ENCODE results near the gene SPRYD3.
"Not testable (repeated sequence)": the region's sequence is repeated elsewhere in the genome, so short reads cannot be mapped to it uniquely, and the experiment has no call there.

Gene SPRYD3

GRCh38 chr12:53101931-53102781, 23.0 kb upstream of the SPRYD3 start:
- in situ Hi-C loops (cut with HindIII; ENCODE audit: low sequenced_read_pairs), result loop anchor here (5.0 kb wide), 1 partner anchor 35 kb away; no protein-coding TSS in a partner anchor

- in situ Hi-C loops (cut with HindIII; ENCODE audit: low sequenced_read_pairs), result loop anchor here (5.0 kb wide), 1 partner anchor 34 kb away; no protein-coding TSS in a partner anchor
Measured at GRCh38 chr12:53101266-53101665, 22.1 kb upstream of the SPRYD3 start.

DNA sequence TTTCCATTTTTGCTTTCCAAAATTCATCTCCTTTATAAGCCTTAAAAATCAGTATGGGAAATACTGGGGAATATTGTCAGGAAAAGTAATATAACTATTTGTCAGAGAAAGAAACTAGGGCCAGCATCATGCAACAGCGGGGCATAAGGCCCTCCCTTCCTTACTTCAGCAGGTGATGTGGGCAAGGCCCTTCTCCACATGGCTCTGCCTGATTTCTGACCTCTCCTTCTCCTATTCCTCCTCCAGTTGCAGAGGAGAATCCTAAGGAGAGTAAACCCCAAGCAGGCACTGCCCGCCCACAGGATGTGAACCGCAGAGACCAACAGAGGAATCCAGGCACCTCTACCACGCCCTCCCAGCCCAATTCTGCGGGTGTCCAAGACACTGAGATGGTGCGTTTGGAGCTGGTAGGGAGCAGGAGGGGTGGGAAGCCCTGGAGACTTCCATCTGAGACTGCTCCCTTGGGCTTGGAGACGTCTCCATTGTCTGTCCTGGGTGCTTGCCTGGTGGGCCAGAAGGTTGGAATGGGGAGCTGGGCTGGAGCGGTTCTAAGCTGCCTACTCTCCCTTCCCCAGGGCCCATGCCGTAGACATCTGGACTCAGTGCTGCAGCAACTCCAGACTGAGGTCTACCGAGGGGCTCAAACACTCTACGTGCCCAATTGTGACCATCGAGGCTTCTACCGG, 21.4 kb upstream of the SPRYD3 start:
- in situ Hi-C loops (cut with HindIII; ENCODE audit: low sequenced_read_pairs), result loop anchor here (5.0 kb wide), 1 partner anchor 33 kb away; no protein-coding TSS in a partner anchor

DNA sequence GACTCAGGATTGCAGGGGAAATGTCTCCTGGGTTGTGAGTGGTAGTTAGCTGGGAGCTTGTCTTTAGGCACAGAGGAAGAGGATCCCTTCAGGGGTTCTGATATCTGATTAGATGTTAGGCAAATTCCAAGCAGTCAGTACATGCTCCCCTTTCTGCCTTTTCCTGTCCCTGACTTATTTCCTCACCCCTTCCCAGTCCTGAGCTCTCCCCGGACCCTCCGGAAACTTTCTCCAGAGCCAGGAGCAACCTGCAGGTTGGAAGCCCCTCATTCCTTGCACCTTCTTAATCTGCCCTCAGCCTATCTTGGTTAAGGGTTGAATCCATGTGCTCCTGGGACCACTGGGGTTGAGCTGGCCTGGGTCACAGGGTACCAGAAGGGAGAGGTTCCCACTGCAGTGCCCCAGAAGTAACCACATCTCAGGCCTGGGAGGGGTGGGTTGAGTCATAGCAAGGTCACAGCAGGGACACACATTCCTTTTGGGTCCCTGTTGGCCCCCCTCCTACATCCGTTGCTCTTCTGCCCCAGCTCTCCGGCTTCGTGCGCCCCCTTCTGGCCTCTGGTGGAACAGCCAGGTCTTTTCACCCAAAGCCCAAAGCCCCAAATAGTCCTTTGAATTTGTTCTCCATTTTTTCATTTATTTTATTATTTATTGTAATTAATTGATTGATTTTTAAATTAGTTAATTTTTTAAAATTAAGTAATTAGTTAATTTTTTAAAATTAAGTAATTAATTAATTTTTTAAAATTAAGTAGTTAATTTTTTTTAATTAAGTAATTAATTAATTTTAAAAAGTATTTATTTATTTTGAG, 20.1 kb upstream of the SPRYD3 start:
- in situ Hi-C loops (cut with HindIII; ENCODE audit: low sequenced_read_pairs), result no loop called here

DNA sequence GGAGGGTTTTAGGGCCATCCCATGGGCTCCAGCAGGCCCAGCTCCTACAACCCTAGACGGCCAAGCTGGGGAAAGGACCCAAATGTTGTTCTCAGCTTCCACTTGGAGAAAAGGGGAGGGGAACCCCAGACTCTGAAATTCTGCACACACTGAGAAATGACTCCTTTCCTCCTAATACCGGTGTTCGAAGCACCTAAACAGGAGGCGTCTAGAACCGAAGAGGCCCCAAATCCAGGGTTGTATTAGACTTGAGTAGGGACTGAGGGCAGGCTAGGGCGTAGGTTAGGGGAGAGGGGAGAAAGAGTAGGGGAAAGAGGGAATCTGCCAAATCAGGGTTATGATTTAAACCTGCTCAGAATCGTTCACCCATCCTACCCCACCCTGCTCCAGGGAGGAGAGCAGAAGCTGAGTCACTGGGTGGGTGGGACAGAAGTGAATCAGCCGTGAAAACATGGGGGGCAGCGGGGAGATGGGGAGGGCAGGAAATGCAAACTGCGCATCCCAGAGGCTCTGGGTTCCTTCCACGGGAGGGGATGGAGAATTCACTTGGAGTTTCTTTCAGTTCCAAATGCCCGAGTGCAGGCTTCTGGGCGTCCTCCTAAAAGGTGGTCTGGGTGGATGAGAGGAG, 19.3 kb upstream of the SPRYD3 start:
- in situ Hi-C loops (cut with HindIII; ENCODE audit: low sequenced_read_pairs), result no loop called here

- in situ Hi-C loops (cut with HindIII; ENCODE audit: low sequenced_read_pairs), result no loop called here
Measured at GRCh38 chr12:53097564-53098353, 18.6 kb upstream of the SPRYD3 start, which contains the start of gene IGFBP6. Gene IGFBP6 (plus strand): TSS chr12:53097667. CDS start chr12:53097718, 51 bp downstream.

DNA sequence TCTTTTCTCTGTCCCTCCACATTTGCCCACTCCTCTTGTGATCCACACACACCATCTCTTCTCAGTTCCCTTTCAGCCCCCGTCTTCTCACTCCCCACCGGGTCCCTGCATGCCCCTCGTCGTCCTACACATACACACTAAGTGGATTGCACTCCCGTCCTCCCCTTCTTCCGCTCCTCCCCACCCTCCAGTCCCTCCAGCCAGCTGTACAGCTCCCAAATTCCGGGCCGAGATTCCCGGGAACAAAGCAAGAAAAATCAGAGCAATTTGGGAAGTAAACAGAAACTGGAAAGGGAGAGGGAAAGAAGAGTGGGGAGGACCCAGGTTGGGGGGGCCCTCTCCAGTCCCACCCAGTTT, 18.0 kb upstream of the SPRYD3 start:
- in situ Hi-C loops (cut with HindIII; ENCODE audit: low sequenced_read_pairs), result no loop called here

- in situ Hi-C loops (cut with HindIII; ENCODE audit: low sequenced_read_pairs), result no loop called here
Measured at GRCh38 chr12:53096759-53097158, 17.6 kb upstream of the SPRYD3 start.

GRCh38 chr12:53096089-53096741, 17.0 kb upstream of the SPRYD3 start:
- in situ Hi-C loops (cut with HindIII; ENCODE audit: low sequenced_read_pairs), result no loop called here

DNA sequence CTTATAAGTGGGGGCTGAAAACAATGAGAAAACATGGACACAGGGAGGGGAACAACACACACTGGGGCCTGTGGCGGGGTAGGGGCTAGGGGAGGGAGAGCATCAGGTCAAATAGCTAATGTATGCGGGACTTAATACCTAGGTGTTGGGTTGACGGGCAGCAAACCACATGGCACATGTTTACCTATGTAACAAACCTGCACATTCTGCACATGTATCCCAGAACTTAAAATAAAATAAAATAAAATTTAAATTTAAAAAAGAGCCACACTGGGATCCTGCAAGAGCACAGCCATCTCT, 16.4 kb upstream of the SPRYD3 start:
- in situ Hi-C loops (cut with HindIII; ENCODE audit: low sequenced_read_pairs), result not testable (repeated sequence)

DNA sequence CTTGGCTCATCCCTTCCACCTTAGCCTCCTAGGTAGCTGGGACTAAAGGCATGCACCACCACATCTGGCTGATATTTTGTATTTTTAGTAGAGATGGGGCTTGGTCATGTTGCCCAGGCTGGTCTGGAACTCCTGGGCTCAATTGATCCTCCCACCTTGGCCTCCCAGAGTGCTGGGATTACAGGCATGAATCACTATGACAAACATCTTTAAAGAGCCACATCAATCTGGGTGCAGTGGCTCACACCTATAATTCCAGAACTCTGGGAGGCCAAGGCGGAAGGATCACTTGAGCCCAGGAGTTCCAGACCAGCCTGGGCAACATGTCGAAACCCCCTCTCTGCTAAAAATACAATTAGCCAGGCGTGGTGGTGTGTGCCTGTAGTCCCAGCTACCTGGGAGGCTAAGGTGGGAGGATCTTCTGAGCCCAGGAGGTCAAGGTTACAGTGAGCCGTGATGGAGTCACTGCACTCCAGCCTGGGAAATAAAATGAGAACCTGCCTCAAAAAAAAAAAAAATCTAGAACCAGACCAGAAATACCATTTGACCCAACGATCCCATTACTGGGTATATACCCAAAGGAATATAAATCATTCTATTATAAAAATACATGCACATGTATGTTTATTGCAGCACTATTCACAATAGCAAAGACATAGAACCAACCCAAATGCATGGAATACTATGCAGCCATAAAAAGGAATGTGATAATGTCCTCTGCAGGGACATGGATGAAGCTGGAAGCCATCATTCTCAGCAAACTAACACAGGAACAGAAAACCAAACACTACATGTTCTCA, 15.8 kb upstream of the SPRYD3 start:
- in situ Hi-C loops (cut with HindIII; ENCODE audit: low sequenced_read_pairs), result not testable (repeated sequence)

DNA sequence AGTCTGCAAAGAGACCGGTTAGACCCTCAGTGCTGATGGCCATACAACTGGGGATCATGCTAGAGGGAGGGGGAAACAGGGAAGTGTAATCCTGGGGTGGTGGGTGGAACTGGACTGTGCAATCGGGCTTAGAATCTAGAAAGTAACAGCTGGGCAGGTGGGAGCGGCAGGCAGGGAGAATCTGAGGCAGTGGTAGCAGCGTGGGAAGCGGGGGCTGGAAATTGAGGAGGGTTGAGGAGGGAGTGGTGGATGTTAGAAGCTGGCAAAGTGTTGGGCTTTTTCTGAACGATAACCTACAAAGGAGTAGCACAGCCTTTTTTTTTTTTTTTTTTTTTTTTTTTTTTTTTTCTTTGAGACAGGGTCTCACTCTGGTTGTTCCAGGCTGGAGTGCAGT, 15.2 kb upstream of the SPRYD3 start:
- in situ Hi-C loops (cut with HindIII; ENCODE audit: low sequenced_read_pairs), result no loop called here

DNA sequence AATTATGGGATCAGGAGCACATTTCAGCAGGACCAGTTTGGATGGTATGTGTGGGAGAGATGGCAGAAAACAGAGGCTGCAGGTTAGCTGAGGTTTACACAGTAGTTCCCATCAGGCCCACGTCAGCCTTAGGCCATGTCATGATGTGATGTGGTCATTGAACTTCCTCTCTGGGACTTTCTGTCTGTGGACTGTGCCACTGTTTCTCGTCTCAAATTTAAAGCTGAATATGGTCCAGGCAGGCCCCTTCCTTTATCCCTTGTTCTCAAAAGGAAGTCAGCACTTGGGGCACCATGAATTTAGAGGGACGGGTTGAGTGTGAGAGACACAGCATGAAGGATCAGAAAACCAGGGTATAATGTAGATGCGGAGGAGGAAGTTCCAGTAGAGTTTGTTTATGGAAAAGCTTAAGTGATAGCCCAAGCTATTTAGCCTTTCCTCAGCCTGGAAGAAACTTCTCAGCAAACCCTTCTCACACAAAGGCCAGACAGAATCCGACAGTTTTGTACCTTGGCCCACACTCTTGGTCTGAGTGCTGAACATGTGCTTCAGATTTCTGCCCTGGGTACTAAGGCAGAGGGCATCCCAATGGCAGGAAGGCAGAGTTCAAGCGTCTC, 14.7 kb upstream of the SPRYD3 start:
- in situ Hi-C loops (cut with HindIII; ENCODE audit: low sequenced_read_pairs), result no loop called here

DNA sequence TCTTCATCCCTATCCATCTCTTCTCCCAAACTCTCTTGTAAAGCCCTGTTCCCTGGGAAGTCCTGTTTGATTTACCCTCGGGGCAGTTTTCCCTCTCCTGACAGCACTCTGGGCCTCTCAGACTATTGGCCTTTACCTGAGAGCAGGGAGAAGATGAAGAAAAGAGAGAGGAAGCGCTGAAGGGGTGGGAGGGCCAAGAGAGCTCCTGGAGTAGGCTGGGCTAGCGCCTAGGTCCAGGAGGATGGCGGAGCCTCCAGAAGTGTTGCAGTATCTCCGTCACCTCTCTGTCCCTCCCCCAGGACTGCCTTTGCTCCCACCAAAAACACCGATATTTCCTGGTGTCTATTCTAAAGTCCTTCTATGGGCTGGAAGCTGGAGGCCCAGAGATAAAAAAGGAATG, 12.6 kb upstream of the SPRYD3 start:
- in situ Hi-C loops (cut with HindIII; ENCODE audit: low sequenced_read_pairs), result no loop called here

GRCh38 chr12:53090554-53090953, 11.4 kb upstream of the SPRYD3 start:
- in situ Hi-C loops (cut with HindIII; ENCODE audit: low sequenced_read_pairs), result no loop called here

DNA sequence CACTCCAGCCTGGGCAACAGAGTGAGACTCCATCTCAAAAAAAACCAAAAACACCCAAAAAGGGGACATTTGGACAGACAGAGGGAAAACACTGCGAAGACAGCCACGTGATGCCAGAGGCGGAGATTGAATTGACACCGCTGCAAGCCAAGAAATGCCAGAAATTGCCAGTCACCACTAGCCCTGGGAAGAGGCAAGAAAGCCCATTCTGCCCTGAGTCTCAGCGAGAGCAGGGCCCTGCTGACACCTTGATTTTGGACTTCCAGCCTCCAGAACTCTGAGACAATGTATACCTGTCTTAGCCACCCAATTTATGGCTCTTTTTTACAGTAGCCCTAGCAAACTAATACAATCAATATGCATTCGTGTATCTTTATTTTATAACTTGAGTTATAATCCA, 10.9 kb upstream of the SPRYD3 start:
- in situ Hi-C loops (cut with HindIII; ENCODE audit: low sequenced_read_pairs), result no loop called here

GRCh38 chr12:53086361-53086760, 7.2 kb upstream of the SPRYD3 start:
- in situ Hi-C loops (cut with HindIII; ENCODE audit: low sequenced_read_pairs), result no loop called here

DNA sequence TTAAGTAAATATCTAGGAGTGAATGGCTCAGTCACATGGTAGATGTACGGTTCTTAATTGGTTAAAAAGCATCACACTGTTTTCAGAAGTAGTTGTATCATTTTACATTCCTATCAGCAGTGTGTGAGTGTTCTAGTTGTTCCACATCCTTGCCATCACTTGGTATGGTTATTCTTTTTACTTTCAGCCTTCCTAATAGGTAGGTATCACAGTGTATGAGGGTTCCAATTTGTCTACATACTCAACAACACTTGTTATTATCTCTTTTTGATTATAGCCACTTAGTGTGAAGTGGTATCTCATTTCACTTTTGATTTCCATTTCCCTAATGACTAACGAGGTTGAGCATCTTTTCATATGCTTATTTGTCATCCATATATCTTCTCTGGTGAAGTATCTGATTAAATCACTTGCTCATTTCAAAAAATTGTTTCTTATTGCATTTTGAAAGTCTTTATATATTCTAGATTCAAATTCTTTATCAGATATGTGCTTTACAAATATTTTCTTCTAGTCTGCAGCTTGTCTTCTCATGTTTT, 3.5 kb upstream of the SPRYD3 start:
- in situ Hi-C loops (cut with HindIII; ENCODE audit: low sequenced_read_pairs), result no loop called here
